Tibial nerve (tissue), 4 donors: ENCODE results near the gene UNC93A. TPM values are rescaled to one million over a fixed set of nuclear protein-coding genes. Genes with fewer than 3 reads are reported as not detected.
"Not testable (repeated sequence)": the region's sequence is repeated elsewhere in the genome, so short reads cannot be mapped to it uniquely, and the experiment has no call there.

Source experiments
- DNase-seq, 2 donors: peaks; one replicate each; pipeline ENCODE4 v3.0.0-alpha.2; 2019; ENCODE audit warnings: low spot score in 2 of 2
- H3K27ac ChIP-seq, 4 donors: fragments of 200-600 bp; sonication (generic) in 3 of 4; one replicate each; pipeline ENCODE4 v1.5.1; 2017 to 2019; ENCODE audit warnings: mild to moderate bottlenecking in 1 of 4
- H3K27me3 ChIP-seq, 2 donors: fragments of 200-600 bp; sonication (generic) in 1 of 2; one replicate each; pipeline versions ENCODE4 v1.5.1 to v1.6.0; 2017 to 2019
- H3K36me3 ChIP-seq, 3 donors: fragments of 200-600 bp; sonication (generic); one replicate each; pipeline ENCODE4 v1.5.1; 2018 to 2019
- H3K4me1 ChIP-seq, 4 donors: fragments of 200-600 bp; sonication (generic) in 3 of 4; one replicate each; pipeline ENCODE4 v1.5.1; 2017 to 2019
- H3K4me3 ChIP-seq, 4 donors: fragments of 200-600 bp; sonication (generic) in 3 of 4; one replicate each; pipeline ENCODE4 v1.5.1; 2017 to 2019; ENCODE audit warnings: mild to moderate bottlenecking in 1 of 4, moderate library complexity in 1 of 4
- H3K9me3 ChIP-seq, 4 donors: fragments of 200-600 bp; sonication (generic) in 3 of 4; one replicate each; pipeline ENCODE4 v1.5.1; 2017 to 2019
- CTCF ChIP-seq, 5 experiments: fragments of 200-600 bp in 3 of 5; fragments of 450-650 bp in 2 of 5; sonication (generic) in 3 of 5; IDR thresholded peaks; one replicate each; pipeline ENCODE4 v1.5.1; 2016 to 2019; ENCODE audit warnings: antibody characterized with exemption in 5 of 5, mild to moderate bottlenecking in 3 of 5, moderate library complexity in 2 of 5
- EP300 ChIP-seq, 2 donors: sonication (generic); formaldehyde crosslinking; IDR thresholded peaks; one replicate each; pipeline ENCODE4 v1.6.1; 2017; ENCODE audit warnings: antibody characterized with exemption in 2 of 2, mild to moderate bottlenecking in 1 of 2
- POLR2A ChIP-seq, 2 donors: fragments of 450-650 bp; IDR thresholded peaks; one replicate each; pipeline ENCODE4 v1.6.1; 2017; ENCODE audit warnings: antibody characterized with exemption in 2 of 2, mild to moderate bottlenecking in 2 of 2, moderate library complexity in 2 of 2
- WGBS, 2 donors: methylation state at CpG; one replicate each; pipeline ENCODE4 v1.1.5; 2018; 5-methylcytosine and 5-hydroxymethylcytosine counted together
- total RNA-seq, 4 donors: library from RNA; depleted of rRNA; stranded (reverse); fragments of >200 nt; gene quantifications; one replicate each; pipeline ENCODE4 v1.1.0, GENCODE V29; 2016

Gene UNC93A
- total RNA-seq, 4 donors from 2014 or later: not detected

- no peaks in the 10 kb centered on the region for H3K36me3 ChIP-seq
- DNase-seq: no peak
- H3K27me3 ChIP-seq: no peaks in the 10 kb centered on the region
- H3K27ac ChIP-seq: no peak overlapping the region
- TF ChIP-seq POLR2A (IDR thresholded peaks at IDR 0.05) (no peak), EP300 (IDR thresholded peaks at IDR 0.05) (no peak), CTCF (IDR thresholded peaks at IDR 0.05) (no peak)
- H3K9me3 ChIP-seq: no peaks in the 10 kb centered on the region
- no peak overlapping the region for H3K4me3 ChIP-seq
- H3K4me1 ChIP-seq: no peaks in the 10 kb centered on the region
- 82 to 86% methylated on average over 4 to 5 of the region's 5 CpGs for WGBS, 2 donors
Observed at GRCh38 chr6:167308207-167308606, 17.1 kb downstream of the UNC93A start.

- not testable (repeated sequence) for H3K9me3 ChIP-seq, H3K4me3 ChIP-seq, DNase-seq, H3K27me3 ChIP-seq, H3K27ac ChIP-seq, H3K4me1 ChIP-seq, H3K36me3 ChIP-seq
- 75 to 82% methylated on average over 16 to 17 of the region's 17 CpGs for WGBS, 2 donors
Observed at GRCh38 chr6:167309355-167310192, 18.5 kb downstream of the UNC93A start.

- Histone ChIP-seq H3K36me3 (no peaks in the 10 kb centered on the region), H3K27me3 (no peaks in the 10 kb centered on the region), H3K27ac (no peak overlapping the region), H3K9me3 (no peaks in the 10 kb centered on the region), H3K4me1 (no peaks in the 10 kb centered on the region), H3K4me3 (no peak overlapping the region)
- TF ChIP-seq POLR2A (IDR thresholded peaks at IDR 0.05) (no peak), EP300 (IDR thresholded peaks at IDR 0.05) (no peak), CTCF (IDR thresholded peaks at IDR 0.05) (no peak)
- no peak for DNase-seq
- 74 to 82% methylated on average over 2 of the region's 2 CpGs for WGBS, 2 donors
Observed at GRCh38 chr6:167311286-167311685, 20.2 kb downstream of the UNC93A start.

GRCh38 chr6:167311691-167312090 lies 20.6 kb downstream of the UNC93A start:
- 77 to 84% methylated on average over 6 of the region's 6 CpGs for WGBS, 2 donors
- not testable (repeated sequence) for DNase-seq, H3K4me1 ChIP-seq, H3K27ac ChIP-seq, H3K36me3 ChIP-seq, H3K27me3 ChIP-seq, H3K4me3 ChIP-seq, H3K9me3 ChIP-seq

- TF ChIP-seq CTCF (IDR thresholded peaks at IDR 0.05) (no peak), EP300 (IDR thresholded peaks at IDR 0.05) (no peak), POLR2A (IDR thresholded peaks at IDR 0.05) (no peak)
- no peak for DNase-seq
- Histone ChIP-seq H3K4me1 (no peaks in the 10 kb centered on the region), H3K4me3 (no peak overlapping the region), H3K36me3 (no peaks in the 10 kb centered on the region), H3K9me3 (no peaks in the 10 kb centered on the region), H3K27ac (no peak overlapping the region), H3K27me3 (no peaks in the 10 kb centered on the region)
- WGBS, 2 donors: 70% methylated on average over 11 of the region's 11 CpGs
Observed at GRCh38 chr6:167314180-167314821, 23.2 kb downstream of the UNC93A start.

- WGBS, 2 donors: 64 to 68% methylated on average over 9 of the region's 9 CpGs
- no peak overlapping the region for H3K4me3 ChIP-seq
- H3K27me3 ChIP-seq: no peaks in the 10 kb centered on the region
- no peaks in the 10 kb centered on the region for H3K4me1 ChIP-seq
- no peaks in the 10 kb centered on the region for H3K9me3 ChIP-seq
- no peaks in the 10 kb centered on the region for H3K36me3 ChIP-seq
- TF ChIP-seq EP300 (IDR thresholded peaks at IDR 0.05) (no peak), CTCF (IDR thresholded peaks at IDR 0.05) (no peak), POLR2A (IDR thresholded peaks at IDR 0.05) (no peak)
- H3K27ac ChIP-seq: no peak overlapping the region
- DNase-seq: no peak
Observed at GRCh38 chr6:167317172-167317571, 26.1 kb downstream of the UNC93A start.

- not testable (repeated sequence) for H3K4me3 ChIP-seq, H3K27ac ChIP-seq, H3K36me3 ChIP-seq, H3K4me1 ChIP-seq, H3K27me3 ChIP-seq, H3K9me3 ChIP-seq, DNase-seq
- WGBS, 2 donors: 84 to 100% methylated on average over 1 to 8 of the region's 10 CpGs
Observed at GRCh38 chr6:167318354-167318753, 27.2 kb downstream of the UNC93A start.

GRCh38 chr6:167318856-167319255 lies 27.7 kb downstream of the UNC93A start:
- 95 to 98% methylated on average over 10 of the region's 10 CpGs for WGBS, 2 donors
- not testable (repeated sequence) for H3K4me1 ChIP-seq, H3K4me3 ChIP-seq, H3K36me3 ChIP-seq, H3K27me3 ChIP-seq, H3K27ac ChIP-seq, H3K9me3 ChIP-seq, DNase-seq
